ENCODE results near the gene SLC10A4.

SLC10A4 gene

GRCh38 chr4:48475770-48476169, 7.4 kb upstream of the SLC10A4 start:
- TF ChIP-seq CTCF (conservative IDR thresholded peaks at IDR 0.05; ENCODE audit: low read depth, low read length): no peak
- peaks cover 5% of the 10 kb centered on the region for H3K4me1 ChIP-seq (ENCODE audit: low read depth, poor library complexity, severe bottlenecking)
- H4K20me1 ChIP-seq (ENCODE audit: insufficient read depth): no peaks in the 10 kb centered on the region
- H3K36me3 ChIP-seq (ENCODE audit: insufficient read depth): no peaks in the 10 kb centered on the region
- no peak overlapping the region for H3K4me2 ChIP-seq
- H3K9ac ChIP-seq: no peak overlapping the region
- H3K4me3 ChIP-seq (IDR thresholded peaks at IDR 0.05; ENCODE audit: insufficient read depth, low read depth, low read length): no peak overlapping the region
- no peaks in the 10 kb centered on the region for H3K79me2 ChIP-seq (ENCODE audit: insufficient read depth, low read depth)
- H3K27ac ChIP-seq: no peak overlapping the region
- H3K27me3 ChIP-seq (ENCODE audit: insufficient read depth, low read depth): no peaks in the 10 kb centered on the region
- no peak overlapping the region for H2AFZ ChIP-seq (ENCODE audit: low read depth)

GRCh38 chr4:48478273-48478672, 4.9 kb upstream of the SLC10A4 start:
- Histone ChIP-seq H4K20me1 (ENCODE audit: insufficient read depth) (no peaks in the 10 kb centered on the region), H2AFZ (ENCODE audit: low read depth) (no peak overlapping the region), H3K27ac (no peak overlapping the region), H3K4me2 (no peak overlapping the region), H3K27me3 (ENCODE audit: insufficient read depth, low read depth) (no peaks in the 10 kb centered on the region), H3K79me2 (ENCODE audit: insufficient read depth, low read depth) (no peaks in the 10 kb centered on the region), H3K9ac (no peak overlapping the region), H3K4me1 (ENCODE audit: low read depth, poor library complexity, severe bottlenecking) (no peaks in the 10 kb centered on the region), H3K4me3 (IDR thresholded peaks at IDR 0.05; ENCODE audit: insufficient read depth, low read depth, low read length) (no peak overlapping the region), H3K36me3 (ENCODE audit: insufficient read depth) (no peaks in the 10 kb centered on the region)
- no peak for TF ChIP-seq CTCF (conservative IDR thresholded peaks at IDR 0.05; ENCODE audit: low read depth, low read length)

- H3K27ac ChIP-seq: no peak overlapping the region
- H3K27me3 ChIP-seq (ENCODE audit: insufficient read depth, low read depth): no peaks in the 10 kb centered on the region
- no peak overlapping the region for H3K4me2 ChIP-seq
- H3K9ac ChIP-seq: no peak overlapping the region
- H2AFZ ChIP-seq (ENCODE audit: low read depth): no peak overlapping the region
- no peaks in the 10 kb centered on the region for H3K4me1 ChIP-seq (ENCODE audit: low read depth, poor library complexity, severe bottlenecking)
- no peaks in the 10 kb centered on the region for H3K36me3 ChIP-seq (ENCODE audit: insufficient read depth)
- TF ChIP-seq CTCF (conservative IDR thresholded peaks at IDR 0.05; ENCODE audit: low read depth, low read length): no peak
- H3K4me3 ChIP-seq (IDR thresholded peaks at IDR 0.05; ENCODE audit: insufficient read depth, low read depth, low read length): no peak overlapping the region
- no peaks in the 10 kb centered on the region for H4K20me1 ChIP-seq (ENCODE audit: insufficient read depth)
- no peaks in the 10 kb centered on the region for H3K79me2 ChIP-seq (ENCODE audit: insufficient read depth, low read depth)
These were observed 1.6 kb upstream of the SLC10A4 start for GRCh38 chr4:48481581-48481980.

GRCh38 chr4:48483777-48484493, 792 bp downstream of the SLC10A4 start:
- Histone ChIP-seq H4K20me1 (ENCODE audit: insufficient read depth) (no peaks in the 10 kb centered on the region), H3K27ac (no peak overlapping the region), H3K36me3 (ENCODE audit: insufficient read depth) (no peaks in the 10 kb centered on the region), H3K4me1 (ENCODE audit: low read depth, poor library complexity, severe bottlenecking) (no peaks in the 10 kb centered on the region), H2AFZ (ENCODE audit: low read depth) (no peak overlapping the region), H3K4me2 (no peak overlapping the region), H3K4me3 (IDR thresholded peaks at IDR 0.05; ENCODE audit: insufficient read depth, low read depth, low read length) (no peak overlapping the region), H3K9ac (no peak overlapping the region), H3K27me3 (ENCODE audit: insufficient read depth, low read depth) (no peaks in the 10 kb centered on the region), H3K79me2 (ENCODE audit: insufficient read depth, low read depth) (no peaks in the 10 kb centered on the region)
- TF ChIP-seq CTCF (conservative IDR thresholded peaks at IDR 0.05; ENCODE audit: low read depth, low read length): no peak
